HG03575 (cell line): Measurements from ENCODE around the gene TIMM13.
"Not testable (repeated sequence)": the region's sequence is repeated elsewhere in the genome, so short reads cannot be mapped to it uniquely, and the experiment has no call there.

ENCODE experiments used
- ATAC-seq: cut with Tn5 transposase; IDR thresholded peaks from one replicate; pipeline ENCODE4 v1.9.1; 2021; ENCODE audit not compliant: unreplicated experiment, insufficient number of reproducible peaks, low FRiP score; ENCODE audit errors: extremely low read depth

The TIMM13 gene

GRCh38 chr19:2394054-2394441, 33.3 kb downstream of the TIMM13 start:
- no peak for ATAC-seq

- ATAC-seq = not testable (repeated sequence)
These were observed 34.5 kb downstream of the TIMM13 start for GRCh38 chr19:2392899-2393298.

- ATAC-seq = no peak
These were observed 35.0 kb downstream of the TIMM13 start for GRCh38 chr19:2392366-2392765.

- no peak for ATAC-seq
These were observed 36.2 kb downstream of the TIMM13 start for GRCh38 chr19:2391118-2391725.

- no peak for ATAC-seq
These were observed 37.8 kb downstream of the TIMM13 start for GRCh38 chr19:2389594-2389993.

- ATAC-seq = no peak
These were observed 39.8 kb downstream of the TIMM13 start for GRCh38 chr19:2387367-2388288.

- ATAC-seq = no peak
These were observed 42.2 kb downstream of the TIMM13 start for GRCh38 chr19:2385053-2385721.

- ATAC-seq = no peak
These were observed 44.7 kb downstream of the TIMM13 start for GRCh38 chr19:2382530-2383222.

GRCh38 chr19:2381148-2381820, 46.1 kb downstream of the TIMM13 start:
- no peak for ATAC-seq

- ATAC-seq = no peak
These were observed 46.8 kb downstream of the TIMM13 start for GRCh38 chr19:2380567-2380966.

GRCh38 chr19:2376784-2377519, 50.4 kb downstream of the TIMM13 start:
- no peak for ATAC-seq
